Mesendoderm (in vitro differentiated cells): Measurements from ENCODE around the gene HSD17B1.
A peak's percentile ranks its signal among the peaks of the same experiment; 100 is the strongest.

Experiments used
- DNase-seq: peaks from one replicate; pipeline ENCODE4 v3.0.0; 2013
- H2AK5ac ChIP-seq: 2 replicates; pipeline ENCODE4 v1.6.1; 2013; ENCODE audit warnings: low read length, inconsistent platforms
- H2BK120ac ChIP-seq: 2 replicates; pipeline ENCODE4 v1.6.1; 2013; ENCODE audit warnings: low read depth, mild to moderate bottlenecking, low read length, moderate library complexity, mixed read lengths
- H2BK15ac ChIP-seq: replicated peaks from 2 replicates; pipeline ENCODE4 v1.6.1; 2013; ENCODE audit warnings: low read depth, mild to moderate bottlenecking, moderate library complexity
- H2BK5ac ChIP-seq: 2 replicates; pipeline ENCODE4 v1.6.1; 2013; ENCODE audit warnings: low read length, inconsistent platforms
- H3K18ac ChIP-seq: 2 replicates; pipeline ENCODE4 v1.6.1; 2013; ENCODE audit warnings: mild to moderate bottlenecking, low read length, mixed read lengths
- H3K23ac ChIP-seq: one replicate; pipeline ENCODE4 v1.6.1; 2013; ENCODE audit warnings: low read length
- H3K27ac ChIP-seq: 2 replicates; pipeline ENCODE4 v1.5.1; 2013; ENCODE audit warnings: low read depth, mild to moderate bottlenecking, inconsistent platforms, low read length, moderate library complexity
- H3K27me3 ChIP-seq: 2 replicates; pipeline ENCODE4 v1.6.1; 2013; ENCODE audit warnings: low read length, control low read depth, mild to moderate bottlenecking, inconsistent platforms; ENCODE audit not compliant: insufficient read depth, poor library complexity
- H3K36me3 ChIP-seq: 2 replicates; pipeline ENCODE4 v1.6.1; 2013; ENCODE audit warnings: low read length, inconsistent platforms; ENCODE audit not compliant: control insufficient read depth, insufficient read depth
- H3K4ac ChIP-seq: one replicate; pipeline ENCODE4 v1.6.1; 2013; ENCODE audit warnings: low read depth, mild to moderate bottlenecking, low read length, moderate library complexity
- H3K4me1 ChIP-seq: 2 replicates; pipeline ENCODE4 v1.6.1; 2013; ENCODE audit warnings: low read depth, low read length, inconsistent platforms; ENCODE audit not compliant: control insufficient read depth
- H3K4me2 ChIP-seq: 2 replicates; pipeline ENCODE4 v1.6.1; 2013; ENCODE audit warnings: low read length
- H3K4me3 ChIP-seq: 2 replicates; pipeline ENCODE4 v1.5.1; 2013; ENCODE audit warnings: mild to moderate bottlenecking, low read length
- H3K56ac ChIP-seq: one replicate; pipeline ENCODE4 v1.6.1; 2013; ENCODE audit warnings: low read length
- H3K79me1 ChIP-seq: 2 replicates; pipeline ENCODE4 v1.6.1; 2013; ENCODE audit warnings: low read length, inconsistent platforms
- H3K79me2 ChIP-seq: 2 replicates; pipeline ENCODE4 v1.6.1; 2013; ENCODE audit warnings: mild to moderate bottlenecking, low read length; ENCODE audit not compliant: control insufficient read depth, insufficient read depth
- H3K9ac ChIP-seq: 2 replicates; pipeline ENCODE4 v1.6.1; 2013; ENCODE audit warnings: low read length, inconsistent platforms
- H4K5ac ChIP-seq: one replicate; pipeline ENCODE4 v1.6.1; 2013; ENCODE audit warnings: low read length
- H4K8ac ChIP-seq: one replicate; pipeline ENCODE4 v1.6.1; 2013; ENCODE audit warnings: low read depth, mild to moderate bottlenecking, control low read depth, low read length, moderate library complexity
- WGBS: extraction: QIAGEN DNeasy Blood & Tissue Kit; methylation state at CpG from one replicate; pipeline ENCODE4 v1.1.7; 2013; ENCODE audit warnings: low lambda C conversion rate, missing lambda C conversion rate; ENCODE audit not compliant: insufficient coverage; ENCODE audit errors: extremely low coverage; 5-methylcytosine and 5-hydroxymethylcytosine counted together

HSD17B1 gene

DNA sequence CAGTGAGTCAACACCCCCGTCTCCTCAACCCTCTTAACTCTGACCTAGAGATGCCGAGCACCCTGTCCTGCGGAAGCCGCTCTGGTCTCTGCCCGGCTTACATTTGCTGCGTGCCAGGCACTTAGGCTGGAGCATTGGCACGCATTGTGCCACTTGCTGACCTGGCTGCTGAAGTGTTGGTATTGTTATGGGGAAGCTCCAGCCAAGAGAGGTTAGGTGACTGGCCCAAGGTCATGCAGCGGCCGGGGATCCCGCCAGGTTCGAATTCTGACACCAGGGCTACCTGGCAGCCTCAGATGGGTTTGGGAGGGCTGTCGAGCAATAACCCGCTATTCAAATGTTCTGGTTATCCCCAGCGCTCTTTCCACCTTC lies 5.0 kb upstream of the HSD17B1 start:
- no CpG with 5 or more reads among the region's 14 CpGs for WGBS
- Histone ChIP-seq H4K5ac (no peak overlapping the region), H3K9ac (peak overlapping the region; percentile 56), H2BK120ac (no peak overlapping the region), H3K79me2 (no peaks in the 10 kb centered on the region), H2BK5ac (no peak overlapping the region), H3K4me3 (no peak overlapping the region), H4K8ac (no peak overlapping the region), H3K23ac (no peak overlapping the region), H2BK15ac (no peak overlapping the region), H3K4me2 (peak overlapping the region; percentile 53), H2AK5ac (no peak overlapping the region), H3K4me1 (no peaks in the 10 kb centered on the region), H3K56ac (no peak overlapping the region), H3K27ac (no peak overlapping the region), H3K4ac (no peak overlapping the region), H3K79me1 (no peaks in the 10 kb centered on the region), H3K27me3 (no peaks in the 10 kb centered on the region), H3K36me3 (no peaks in the 10 kb centered on the region), H3K18ac (no peak overlapping the region)
- DNase-seq, result no peak

DNA sequence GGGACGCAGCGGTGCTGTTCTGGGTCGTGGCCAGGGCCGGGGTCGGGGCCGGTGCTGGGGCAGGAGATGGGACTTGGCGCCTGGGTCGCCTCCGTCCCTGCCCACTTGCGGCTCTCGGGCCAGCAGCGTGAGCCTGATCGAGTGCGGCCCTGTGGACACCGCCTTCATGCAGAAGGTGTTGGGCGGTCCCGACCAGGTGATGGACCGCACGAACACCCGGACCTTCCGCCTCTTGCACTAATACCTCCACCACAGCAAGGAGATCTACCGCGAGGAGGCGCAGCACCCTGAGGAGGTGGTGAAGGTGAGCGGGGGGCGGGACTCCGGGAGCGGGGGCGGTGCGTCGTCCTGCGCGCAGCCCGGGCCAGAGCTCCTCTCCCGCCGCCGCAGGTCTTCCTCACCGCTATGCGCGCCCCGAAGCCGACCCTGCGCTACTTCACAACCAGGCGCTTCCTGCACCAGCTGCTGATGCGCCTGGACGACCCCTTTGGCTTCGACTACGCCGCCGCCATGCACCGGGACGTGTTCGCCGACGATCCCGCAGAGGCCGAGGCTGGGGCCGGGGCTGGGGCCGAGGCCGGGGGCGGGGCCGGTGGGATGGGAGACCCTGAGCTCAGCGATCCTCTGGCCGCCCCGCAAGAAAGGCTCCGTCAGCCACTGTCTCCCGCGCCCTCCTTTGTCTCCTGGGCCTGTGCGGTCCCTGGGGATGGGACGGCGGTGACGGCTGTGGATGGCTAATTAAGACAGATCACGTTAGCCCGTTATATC lies 4.5 kb upstream of the HSD17B1 start:
- no peak overlapping the region for H3K27ac ChIP-seq
- peak overlapping the region; percentile 63 for H3K4me2 ChIP-seq
- H3K23ac ChIP-seq, result no peak overlapping the region
- DNase-seq, result peak; percentile 94
- no peak overlapping the region for H2AK5ac ChIP-seq
- no peaks in the 10 kb centered on the region for H3K27me3 ChIP-seq
- H2BK15ac ChIP-seq, result no peak overlapping the region
- WGBS, result no CpG with 5 or more reads among the region's 74 CpGs
- no peak overlapping the region for H3K4me3 ChIP-seq
- no peak overlapping the region for H3K18ac ChIP-seq
- H3K56ac ChIP-seq, result peak overlapping the region; percentile 81
- H3K4ac ChIP-seq, result no peak overlapping the region
- H3K4me1 ChIP-seq, result no peaks in the 10 kb centered on the region
- no peaks in the 10 kb centered on the region for H3K79me2 ChIP-seq
- H2BK5ac ChIP-seq, result no peak overlapping the region
- H3K36me3 ChIP-seq, result no peaks in the 10 kb centered on the region
- H4K5ac ChIP-seq, result no peak overlapping the region
- H2BK120ac ChIP-seq, result no peak overlapping the region
- H3K79me1 ChIP-seq, result no peaks in the 10 kb centered on the region
- no peak overlapping the region for H4K8ac ChIP-seq
- peak overlapping the region; percentile 56 for H3K9ac ChIP-seq

DNA sequence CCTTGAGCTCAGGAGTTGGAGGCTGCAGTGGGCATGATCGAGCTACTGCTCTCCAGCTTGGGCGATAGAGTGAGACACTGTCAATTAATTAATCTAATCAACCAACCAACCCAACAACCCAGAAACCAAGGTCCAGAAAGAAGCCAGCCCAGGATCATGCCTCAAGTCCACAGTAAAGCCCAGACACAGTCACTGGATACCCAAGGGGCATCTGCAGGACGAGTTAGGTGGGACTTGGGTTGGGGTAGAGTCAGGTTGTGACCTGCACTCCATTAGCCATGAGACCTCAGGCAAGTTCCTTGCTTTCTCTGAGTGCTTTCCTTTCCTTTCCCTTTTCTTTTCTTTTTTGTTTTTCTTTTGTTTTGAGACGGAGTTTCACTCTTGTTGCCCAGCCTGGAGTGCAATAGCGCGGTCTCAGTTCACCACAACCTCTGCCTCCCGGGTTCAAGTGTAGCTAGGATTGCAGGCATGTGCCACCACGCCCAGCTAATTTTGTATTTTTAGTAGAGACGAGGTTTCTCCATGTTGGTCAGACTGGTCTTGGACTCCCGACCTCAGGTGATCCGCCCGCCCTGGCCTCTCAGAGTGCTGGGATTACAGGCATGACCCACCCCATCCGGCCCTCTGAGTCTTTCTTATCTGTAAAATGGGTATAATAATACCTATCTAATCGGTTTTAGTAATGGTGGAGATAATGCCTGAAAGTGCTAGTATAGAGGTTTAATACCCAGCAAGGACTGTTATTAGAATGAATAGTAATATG lies 3.5 kb upstream of the HSD17B1 start:
- no peak overlapping the region for H3K9ac ChIP-seq
- H4K8ac ChIP-seq, result no peak overlapping the region
- H3K27me3 ChIP-seq, result no peaks in the 10 kb centered on the region
- peak overlapping the region; percentile 81 for H3K56ac ChIP-seq
- H3K4me2 ChIP-seq, result no peak overlapping the region
- no peak overlapping the region for H2BK5ac ChIP-seq
- no peak overlapping the region for H3K4me3 ChIP-seq
- H2BK15ac ChIP-seq, result no peak overlapping the region
- WGBS, result no CpG with 5 or more reads among the region's 14 CpGs
- no peaks in the 10 kb centered on the region for H3K36me3 ChIP-seq
- H3K79me2 ChIP-seq, result no peaks in the 10 kb centered on the region
- DNase-seq, result no peak
- no peak overlapping the region for H3K18ac ChIP-seq
- no peaks in the 10 kb centered on the region for H3K79me1 ChIP-seq
- no peak overlapping the region for H3K27ac ChIP-seq
- no peak overlapping the region for H2AK5ac ChIP-seq
- no peak overlapping the region for H4K5ac ChIP-seq
- H2BK120ac ChIP-seq, result no peak overlapping the region
- H3K4me1 ChIP-seq, result peaks cover 2% of the 10 kb centered on the region
- H3K4ac ChIP-seq, result no peak overlapping the region
- H3K23ac ChIP-seq, result no peak overlapping the region

DNA sequence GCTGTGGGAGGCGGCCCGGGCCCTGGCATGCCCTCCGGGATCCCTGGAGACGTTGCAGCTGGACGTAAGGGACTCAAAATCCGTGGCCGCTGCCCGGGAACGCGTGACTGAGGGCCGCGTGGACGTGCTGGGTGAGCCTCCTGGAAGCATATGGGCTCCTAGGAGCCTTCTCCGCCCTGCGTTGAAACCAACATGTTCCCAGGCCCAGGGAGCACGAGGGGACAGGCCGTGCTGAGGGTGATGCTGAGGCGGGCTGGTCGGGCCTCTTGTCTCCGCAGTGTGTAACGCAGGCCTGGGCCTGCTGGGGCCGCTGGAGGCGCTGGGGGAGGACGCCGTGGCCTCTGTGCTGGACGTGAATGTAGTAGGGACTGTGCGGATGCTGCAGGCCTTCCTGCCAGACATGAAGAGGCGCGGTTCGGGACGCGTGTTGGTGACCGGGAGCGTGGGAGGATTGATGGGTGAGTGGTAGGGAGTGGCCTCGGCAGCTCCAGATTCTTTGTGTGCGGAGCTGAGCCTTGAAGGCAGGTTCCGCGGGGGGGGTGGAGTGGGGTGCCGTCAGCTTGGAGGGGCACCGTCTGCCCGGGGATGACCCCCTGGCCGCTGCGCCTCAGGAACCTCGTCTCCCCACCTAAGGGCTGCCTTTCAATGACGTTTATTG lies 567 bp downstream of the HSD17B1 start:
- DNase-seq, result peak; percentile 49
- Histone ChIP-seq H3K23ac (no peak overlapping the region), H3K79me1 (no peaks in the 10 kb centered on the region), H2BK120ac (no peak overlapping the region), H3K4me1 (peaks cover 2% of the 10 kb centered on the region), H3K27ac (no peak overlapping the region), H3K56ac (peak overlapping the region; percentile 34), H4K8ac (no peak overlapping the region), H3K9ac (no peak overlapping the region), H4K5ac (no peak overlapping the region), H3K79me2 (no peaks in the 10 kb centered on the region), H3K36me3 (no peaks in the 10 kb centered on the region), H2BK15ac (no peak overlapping the region), H3K4me2 (no peak overlapping the region), H3K27me3 (no peaks in the 10 kb centered on the region), H2AK5ac (no peak overlapping the region), H2BK5ac (no peak overlapping the region), H3K4me3 (no peak overlapping the region), H3K18ac (no peak overlapping the region), H3K4ac (no peak overlapping the region)
- WGBS, result no CpG with 5 or more reads among the region's 45 CpGs

DNA sequence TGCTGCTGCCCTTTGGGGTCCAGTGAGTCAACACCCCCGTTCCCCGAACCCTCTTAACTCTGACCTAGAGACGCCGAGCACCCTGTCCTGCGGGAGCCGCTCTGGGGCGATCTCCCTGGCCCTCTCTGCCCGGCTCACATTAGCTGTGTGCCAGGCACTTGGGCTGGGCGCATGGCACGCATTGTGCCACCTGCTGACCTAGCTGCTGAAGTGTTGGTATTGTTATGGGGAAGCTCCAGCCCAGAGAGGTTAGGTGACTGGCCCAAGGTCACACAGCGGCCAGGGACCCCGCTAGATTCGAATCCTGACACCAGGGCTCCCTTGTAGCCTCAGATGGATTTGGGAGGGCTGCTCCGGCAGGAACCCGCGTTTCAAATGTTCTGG lies 1.1 kb downstream of the HSD17B1 start:
- no peak overlapping the region for H4K5ac ChIP-seq
- no peak overlapping the region for H3K27ac ChIP-seq
- H3K36me3 ChIP-seq, result no peaks in the 10 kb centered on the region
- H2AK5ac ChIP-seq, result no peak overlapping the region
- H3K9ac ChIP-seq, result peak overlapping the region; percentile 87
- H3K79me2 ChIP-seq, result no peaks in the 10 kb centered on the region
- H3K79me1 ChIP-seq, result no peaks in the 10 kb centered on the region
- H2BK15ac ChIP-seq, result no peak overlapping the region
- no peak for DNase-seq
- peak overlapping the region; percentile 57 for H3K4me3 ChIP-seq
- H4K8ac ChIP-seq, result no peak overlapping the region
- peak overlapping the region; percentile 5 for H3K18ac ChIP-seq
- peak overlapping the region; percentile 17 for H3K4ac ChIP-seq
- no peak overlapping the region for H3K23ac ChIP-seq
- H3K4me1 ChIP-seq, result peaks cover 2% of the 10 kb centered on the region
- no peak overlapping the region for H2BK120ac ChIP-seq
- no CpG with 5 or more reads among the region's 16 CpGs for WGBS
- H3K4me2 ChIP-seq, result peak overlapping the region; percentile 75
- H3K56ac ChIP-seq, result peak overlapping the region; percentile 95
- no peak overlapping the region for H2BK5ac ChIP-seq
- no peaks in the 10 kb centered on the region for H3K27me3 ChIP-seq
